ENCODE measurements around the gene SEPTIN10.
"Not testable (repeated sequence)": the region's sequence is repeated elsewhere in the genome, so short reads cannot be mapped to it uniquely, and the experiment has no call there.

SEPTIN10 gene

DNA sequence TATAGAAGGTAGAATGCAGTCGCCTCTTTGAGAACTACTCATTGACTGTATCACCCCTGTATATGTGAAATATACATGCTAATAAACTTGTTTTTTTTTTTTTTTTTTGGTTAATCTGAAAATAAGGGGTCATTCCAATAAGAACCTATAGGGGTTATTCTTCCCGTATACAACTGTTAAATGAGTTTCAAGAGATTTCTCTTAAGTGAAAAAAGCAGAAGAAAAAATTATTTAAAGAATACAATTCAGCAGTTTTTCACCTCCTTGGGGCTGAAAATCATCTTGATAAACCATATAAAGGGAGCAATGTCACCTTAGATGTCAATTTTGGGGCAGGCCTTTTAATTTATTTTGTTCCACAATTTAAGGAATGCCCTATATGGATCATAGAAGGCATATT lies 66.5 kb downstream of the SEPTIN10 start:
- Histone ChIP-seq H3K9me3 (ENCODE audit: control insufficient read depth, low read length) (no peaks in the 10 kb centered on the region), H3K36me3 (ENCODE audit: control insufficient read depth, insufficient read depth, low read length) (no peaks in the 10 kb centered on the region), H3K4me3 (ENCODE audit: insufficient read depth, low read depth, low read length, poor library complexity, severe bottlenecking) (no peak overlapping the region), H3K27ac (ENCODE audit: insufficient read depth, low read length, poor library complexity, severe bottlenecking) (no peak overlapping the region), H3K4me1 (ENCODE audit: control insufficient read depth, insufficient read depth, low read length, poor library complexity, severe bottlenecking) (no peaks in the 10 kb centered on the region), H3K27me3 (replicated peaks; ENCODE audit: control insufficient read depth, insufficient read depth, low read length, poor library complexity, severe bottlenecking) (no peaks in the 10 kb centered on the region)
- no peak for DNase-seq

DNA sequence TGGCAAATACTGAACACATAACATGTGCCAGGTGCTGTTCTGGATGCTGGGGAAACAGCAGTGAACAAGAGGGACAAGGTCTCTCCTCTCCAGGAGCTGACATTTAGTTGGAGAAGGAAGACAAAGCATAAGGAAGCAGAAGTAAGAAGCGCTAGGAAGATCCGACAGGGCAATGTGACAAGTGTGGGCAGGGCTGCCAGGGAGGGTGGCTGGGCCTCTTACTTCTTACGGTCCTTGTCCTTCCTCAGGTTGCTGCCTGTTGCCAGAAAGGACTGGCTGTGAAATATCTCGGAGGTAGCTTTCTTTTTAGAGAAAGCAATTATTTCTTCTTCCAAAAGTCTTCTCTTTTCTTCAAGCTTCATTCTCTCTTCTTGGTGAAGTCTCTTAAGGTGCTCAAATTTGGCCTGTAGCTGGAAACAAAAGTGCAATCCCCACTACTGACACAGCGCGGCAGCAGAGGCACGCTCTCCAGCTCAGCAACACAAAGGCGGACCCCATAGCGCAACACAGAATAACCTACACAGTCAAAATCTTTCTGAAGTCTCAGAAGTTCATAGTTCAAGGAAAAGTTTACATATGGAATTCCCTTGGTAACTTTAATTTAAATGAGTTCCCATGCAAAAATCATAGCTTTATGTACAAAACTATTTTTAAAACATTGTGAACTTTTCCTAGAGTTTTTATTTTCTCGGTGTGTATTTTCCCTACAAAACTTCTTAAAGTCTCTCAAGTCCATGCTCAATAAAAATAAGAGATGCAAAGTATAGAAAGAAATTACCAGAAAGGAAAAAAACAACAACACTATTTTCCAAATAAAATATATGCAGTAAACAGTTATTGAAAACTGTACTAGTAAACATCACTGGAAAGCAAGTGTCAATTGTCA lies 67.7 kb downstream of the SEPTIN10 start:
- DNase-seq = peak in 2 of 3 donors; percentile 2 to 11
- no peak overlapping the region for H3K27ac ChIP-seq (ENCODE audit: insufficient read depth, low read length, poor library complexity, severe bottlenecking)
- no peak overlapping the region for H3K4me3 ChIP-seq (ENCODE audit: insufficient read depth, low read depth, low read length, poor library complexity, severe bottlenecking)
- H3K36me3 ChIP-seq (ENCODE audit: control insufficient read depth, insufficient read depth, low read length) = no peaks in the 10 kb centered on the region
- no peaks in the 10 kb centered on the region for H3K4me1 ChIP-seq (ENCODE audit: control insufficient read depth, insufficient read depth, low read length, poor library complexity, severe bottlenecking)
- no peaks in the 10 kb centered on the region for H3K9me3 ChIP-seq (ENCODE audit: control insufficient read depth, low read length)
- H3K27me3 ChIP-seq (replicated peaks; ENCODE audit: control insufficient read depth, insufficient read depth, low read length, poor library complexity, severe bottlenecking) = no peaks in the 10 kb centered on the region

DNA sequence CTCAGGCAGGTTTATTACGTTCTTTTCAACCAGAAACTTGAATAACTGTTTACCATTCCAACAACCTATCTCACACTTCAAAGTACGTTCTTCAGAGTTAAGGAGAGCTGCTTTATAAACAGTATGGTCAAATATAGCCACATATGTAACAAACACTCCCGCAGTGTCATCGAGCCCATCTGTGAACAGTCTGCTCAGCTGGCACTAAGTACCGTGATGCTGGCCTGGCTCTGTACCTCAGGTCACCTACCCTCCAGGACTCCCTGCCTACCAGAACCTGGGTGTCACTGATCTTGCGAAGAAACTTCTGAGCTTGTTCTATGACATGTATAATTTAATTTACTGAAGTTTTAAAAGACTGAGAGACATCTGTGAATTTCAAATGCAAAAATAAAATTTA lies 71.4 kb downstream of the SEPTIN10 start:
- H3K36me3 ChIP-seq (ENCODE audit: control insufficient read depth, insufficient read depth, low read length) = no peaks in the 10 kb centered on the region
- no peak overlapping the region for H3K4me3 ChIP-seq (ENCODE audit: insufficient read depth, low read depth, low read length, poor library complexity, severe bottlenecking)
- no peaks in the 10 kb centered on the region for H3K4me1 ChIP-seq (ENCODE audit: control insufficient read depth, insufficient read depth, low read length, poor library complexity, severe bottlenecking)
- DNase-seq = no peak
- no peaks in the 10 kb centered on the region for H3K27me3 ChIP-seq (replicated peaks; ENCODE audit: control insufficient read depth, insufficient read depth, low read length, poor library complexity, severe bottlenecking)
- no peak overlapping the region for H3K27ac ChIP-seq (ENCODE audit: insufficient read depth, low read length, poor library complexity, severe bottlenecking)
- no peaks in the 10 kb centered on the region for H3K9me3 ChIP-seq (ENCODE audit: control insufficient read depth, low read length)

DNA sequence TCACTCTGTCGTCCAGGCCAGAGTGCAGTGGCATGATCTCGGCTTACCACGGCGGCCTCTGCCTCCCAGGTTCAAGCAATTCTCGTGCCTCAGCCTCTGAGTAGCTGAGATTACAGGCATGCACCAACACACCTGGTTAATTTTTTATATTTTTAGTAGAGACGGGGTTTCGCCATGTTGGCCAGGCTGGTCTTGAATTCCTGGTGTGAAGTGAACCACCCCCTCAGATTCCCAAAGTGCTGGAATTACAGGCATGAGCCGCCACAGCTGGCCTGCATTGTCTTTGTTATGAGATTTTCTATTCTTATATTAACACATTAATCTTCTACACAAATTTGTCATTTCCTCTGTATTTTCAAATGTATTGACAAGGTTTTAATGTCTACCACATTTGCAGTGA lies 75.2 kb downstream of the SEPTIN10 start:
- no peaks in the 10 kb centered on the region for H3K27me3 ChIP-seq (replicated peaks; ENCODE audit: control insufficient read depth, insufficient read depth, low read length, poor library complexity, severe bottlenecking)
- DNase-seq = no peak
- no peaks in the 10 kb centered on the region for H3K9me3 ChIP-seq (ENCODE audit: control insufficient read depth, low read length)
- H3K4me3 ChIP-seq (ENCODE audit: insufficient read depth, low read depth, low read length, poor library complexity, severe bottlenecking) = no peak overlapping the region
- H3K36me3 ChIP-seq (ENCODE audit: control insufficient read depth, insufficient read depth, low read length) = no peaks in the 10 kb centered on the region
- no peaks in the 10 kb centered on the region for H3K4me1 ChIP-seq (ENCODE audit: control insufficient read depth, insufficient read depth, low read length, poor library complexity, severe bottlenecking)
- no peak overlapping the region for H3K27ac ChIP-seq (ENCODE audit: insufficient read depth, low read length, poor library complexity, severe bottlenecking)

DNA sequence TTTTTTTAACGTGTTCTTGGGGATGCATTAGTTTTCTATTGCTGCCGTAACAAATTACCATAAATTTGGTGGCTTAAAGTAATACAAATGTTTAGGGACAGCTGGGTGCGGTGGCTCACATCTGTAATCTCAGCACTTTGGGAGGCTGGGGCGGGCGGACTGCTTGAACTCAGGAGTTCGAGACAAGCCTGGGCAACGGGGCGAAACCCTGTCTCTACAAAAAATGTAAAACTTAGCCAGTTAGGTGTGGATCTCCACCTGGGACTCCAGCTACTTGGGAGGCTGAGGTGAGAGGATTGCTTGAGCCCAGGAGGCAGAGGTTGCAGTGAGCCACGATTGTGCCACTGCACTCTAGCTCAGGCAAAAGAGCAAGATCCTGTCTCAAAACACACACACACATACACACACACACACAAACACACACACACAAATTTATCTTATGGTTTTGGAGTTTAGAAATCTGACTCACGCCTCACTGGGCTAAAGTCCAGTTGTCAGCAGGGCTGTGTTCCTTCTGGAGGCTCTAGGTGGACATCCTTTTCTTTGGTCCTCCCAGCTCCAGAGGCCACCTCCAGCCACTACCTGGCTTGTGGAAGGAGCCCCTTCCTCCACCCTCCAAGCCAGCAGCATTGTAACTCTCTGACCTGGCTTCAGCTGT lies 76.1 kb downstream of the SEPTIN10 start:
- DNase-seq = no peak
- H3K4me1 ChIP-seq (ENCODE audit: control insufficient read depth, insufficient read depth, low read length, poor library complexity, severe bottlenecking) = no peaks in the 10 kb centered on the region
- H3K9me3 ChIP-seq (ENCODE audit: control insufficient read depth, low read length) = no peaks in the 10 kb centered on the region
- no peak overlapping the region for H3K27ac ChIP-seq (ENCODE audit: insufficient read depth, low read length, poor library complexity, severe bottlenecking)
- H3K36me3 ChIP-seq (ENCODE audit: control insufficient read depth, insufficient read depth, low read length) = no peaks in the 10 kb centered on the region
- no peak overlapping the region for H3K4me3 ChIP-seq (ENCODE audit: insufficient read depth, low read depth, low read length, poor library complexity, severe bottlenecking)
- H3K27me3 ChIP-seq (replicated peaks; ENCODE audit: control insufficient read depth, insufficient read depth, low read length, poor library complexity, severe bottlenecking) = no peaks in the 10 kb centered on the region

DNA sequence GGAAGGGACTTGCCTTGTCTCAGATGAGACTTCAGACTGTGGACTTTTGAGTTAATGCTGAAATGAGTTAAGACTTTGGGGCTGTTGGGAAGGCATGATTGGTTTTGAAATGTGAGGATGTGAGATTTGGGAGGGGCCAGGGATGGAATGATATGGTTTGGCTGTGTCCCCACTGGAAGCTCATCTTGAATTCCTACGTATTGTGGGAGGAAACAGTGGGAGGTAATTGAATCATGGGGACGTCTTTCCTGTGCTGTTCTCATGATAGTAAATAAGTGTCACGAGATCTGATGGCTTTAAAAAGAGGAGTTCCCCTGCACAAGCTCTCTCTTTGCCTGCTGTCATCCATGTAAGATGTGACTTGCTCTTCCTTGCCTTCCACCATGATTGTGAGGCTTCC lies 77.2 kb downstream of the SEPTIN10 start:
- not testable (repeated sequence) for H3K27me3 ChIP-seq (replicated peaks; ENCODE audit: control insufficient read depth, insufficient read depth, low read length, poor library complexity, severe bottlenecking); H3K4me3 ChIP-seq (ENCODE audit: insufficient read depth, low read depth, low read length, poor library complexity, severe bottlenecking); H3K27ac ChIP-seq (ENCODE audit: insufficient read depth, low read length, poor library complexity, severe bottlenecking); DNase-seq; H3K36me3 ChIP-seq (ENCODE audit: control insufficient read depth, insufficient read depth, low read length); H3K9me3 ChIP-seq (ENCODE audit: control insufficient read depth, low read length); H3K4me1 ChIP-seq (ENCODE audit: control insufficient read depth, insufficient read depth, low read length, poor library complexity, severe bottlenecking)

DNA sequence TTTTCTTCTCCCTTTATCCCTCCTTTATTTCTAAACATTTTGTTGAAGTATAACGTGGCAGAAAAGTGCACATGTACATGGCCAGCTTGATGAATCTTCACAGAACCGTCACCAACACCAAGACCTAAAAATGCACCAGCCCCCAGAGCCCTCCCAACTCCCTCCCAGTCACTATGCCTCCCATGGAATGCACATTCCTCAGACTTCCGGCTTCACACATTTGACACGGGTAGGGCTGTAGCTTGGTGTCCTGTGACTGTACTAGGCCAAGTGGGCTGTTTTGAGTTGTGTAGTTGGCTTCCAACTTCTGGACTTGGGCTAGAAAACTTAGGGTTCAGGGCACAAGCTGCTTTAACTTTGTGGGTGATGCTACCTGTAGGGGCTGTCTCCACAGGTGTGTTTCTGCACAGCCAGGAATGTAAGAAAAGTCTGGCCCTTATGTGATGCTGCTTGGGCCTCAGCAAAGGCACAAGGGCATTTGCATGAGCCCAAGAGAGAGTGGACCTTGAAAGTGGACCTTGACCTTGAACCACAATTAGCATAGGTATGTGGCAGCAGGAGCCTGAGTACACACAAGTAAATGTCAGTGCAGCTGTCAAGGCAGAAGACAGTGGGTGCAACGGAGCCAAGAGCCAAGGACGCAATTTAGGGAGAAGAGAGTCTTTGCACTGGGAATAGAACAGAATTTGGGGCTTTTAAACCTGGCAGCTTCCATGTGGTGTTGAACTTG lies 78.4 kb downstream of the SEPTIN10 start:
- Histone ChIP-seq H3K36me3 (ENCODE audit: control insufficient read depth, insufficient read depth, low read length) (no peaks in the 10 kb centered on the region), H3K9me3 (ENCODE audit: control insufficient read depth, low read length) (no peaks in the 10 kb centered on the region), H3K4me3 (ENCODE audit: insufficient read depth, low read depth, low read length, poor library complexity, severe bottlenecking) (no peak overlapping the region), H3K27ac (ENCODE audit: insufficient read depth, low read length, poor library complexity, severe bottlenecking) (no peak overlapping the region), H3K27me3 (replicated peaks; ENCODE audit: control insufficient read depth, insufficient read depth, low read length, poor library complexity, severe bottlenecking) (no peaks in the 10 kb centered on the region), H3K4me1 (ENCODE audit: control insufficient read depth, insufficient read depth, low read length, poor library complexity, severe bottlenecking) (no peaks in the 10 kb centered on the region)
- DNase-seq = no peak

DNA sequence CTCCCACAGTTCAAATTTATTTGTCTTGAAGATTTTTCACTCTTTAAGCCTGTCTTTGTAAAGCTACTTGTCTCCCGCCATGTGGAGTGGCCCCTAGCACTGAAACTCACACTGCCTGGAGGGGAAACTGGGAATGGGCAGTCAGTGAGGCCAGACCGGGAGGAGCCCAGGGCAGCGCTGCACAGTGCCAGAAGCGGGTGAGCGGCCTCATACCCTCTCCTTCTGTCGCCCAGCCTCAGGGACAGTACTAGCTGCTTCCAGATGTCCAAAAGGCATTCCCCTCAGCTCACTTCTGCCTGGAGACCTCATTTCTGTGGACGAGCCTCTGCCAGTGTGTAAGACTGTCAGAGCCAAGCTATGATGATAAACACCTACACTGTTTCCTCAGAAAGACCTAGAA lies 79.9 kb downstream of the SEPTIN10 start:
- Histone ChIP-seq H3K9me3 (ENCODE audit: control insufficient read depth, low read length) (no peaks in the 10 kb centered on the region), H3K27ac (ENCODE audit: insufficient read depth, low read length, poor library complexity, severe bottlenecking) (no peak overlapping the region), H3K36me3 (ENCODE audit: control insufficient read depth, insufficient read depth, low read length) (no peaks in the 10 kb centered on the region), H3K4me3 (ENCODE audit: insufficient read depth, low read depth, low read length, poor library complexity, severe bottlenecking) (no peak overlapping the region), H3K4me1 (ENCODE audit: control insufficient read depth, insufficient read depth, low read length, poor library complexity, severe bottlenecking) (no peaks in the 10 kb centered on the region), H3K27me3 (replicated peaks; ENCODE audit: control insufficient read depth, insufficient read depth, low read length, poor library complexity, severe bottlenecking) (no peaks in the 10 kb centered on the region)
- DNase-seq = no peak

DNA sequence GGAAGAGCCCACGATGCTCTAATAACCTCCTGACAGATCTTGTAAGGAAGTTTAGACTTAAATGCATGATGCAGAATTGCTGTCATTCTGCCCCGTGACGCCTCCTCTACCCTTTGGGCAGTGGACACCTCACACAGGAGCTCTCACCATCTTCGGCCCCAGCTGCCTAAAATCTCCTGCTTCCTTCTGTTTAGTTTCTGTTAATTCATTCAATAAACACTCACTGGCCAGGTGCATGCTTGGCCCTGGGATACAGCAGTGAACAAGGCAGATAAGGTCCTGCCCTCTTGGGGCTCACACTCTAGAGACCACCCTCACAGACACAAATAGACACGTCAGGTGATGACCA lies 81.1 kb downstream of the SEPTIN10 start:
- H3K9me3 ChIP-seq (ENCODE audit: control insufficient read depth, low read length) = no peaks in the 10 kb centered on the region
- no peak for DNase-seq
- no peak overlapping the region for H3K27ac ChIP-seq (ENCODE audit: insufficient read depth, low read length, poor library complexity, severe bottlenecking)
- no peaks in the 10 kb centered on the region for H3K4me1 ChIP-seq (ENCODE audit: control insufficient read depth, insufficient read depth, low read length, poor library complexity, severe bottlenecking)
- H3K4me3 ChIP-seq (ENCODE audit: insufficient read depth, low read depth, low read length, poor library complexity, severe bottlenecking) = no peak overlapping the region
- H3K36me3 ChIP-seq (ENCODE audit: control insufficient read depth, insufficient read depth, low read length) = no peaks in the 10 kb centered on the region
- no peaks in the 10 kb centered on the region for H3K27me3 ChIP-seq (replicated peaks; ENCODE audit: control insufficient read depth, insufficient read depth, low read length, poor library complexity, severe bottlenecking)

Measured in effector memory CD4-positive, alpha-beta T cell (primary cell).